NCI-H524 treated with DMSO at 0.1 percent for 48 hours (cell line): Measurements from ENCODE around the gene C19orf47.

ENCODE experiments used
- DNase-seq: peaks from one replicate; lab custom pipeline; 2025; lab: John Stamatoyannopoulos, UW

C19orf47 gene

DNA sequence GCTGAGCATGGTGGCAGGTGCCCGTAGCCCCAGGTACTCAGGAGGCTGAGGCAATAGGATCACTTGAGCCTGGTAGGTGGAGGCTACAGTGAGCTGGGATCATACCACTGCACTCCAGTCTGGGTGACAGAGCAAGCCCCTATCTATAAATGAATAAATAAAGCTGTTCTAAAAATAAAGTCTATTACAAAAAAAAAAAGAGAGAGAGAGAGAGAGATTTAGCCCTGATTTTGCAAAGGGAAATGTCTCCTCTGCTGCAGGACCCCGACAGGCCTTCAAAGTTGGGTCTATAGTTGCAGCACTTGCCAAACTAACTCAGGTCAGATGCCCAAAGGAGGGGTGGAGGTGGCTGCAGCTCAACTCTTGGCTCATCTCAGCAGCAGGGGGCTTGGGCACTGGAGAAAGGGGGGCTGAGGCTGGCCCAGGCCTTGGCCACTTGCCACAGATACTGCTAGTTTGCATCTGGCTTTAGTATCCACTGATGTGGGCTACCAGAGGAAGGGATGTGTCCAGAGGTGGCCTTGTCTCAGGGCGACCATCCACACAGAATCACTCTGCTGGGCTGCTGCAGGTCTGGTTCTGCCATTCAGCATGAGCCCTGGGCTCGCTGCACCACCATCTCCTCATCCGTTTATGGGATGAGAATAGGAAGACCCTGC lies 32.3 kb downstream of the C19orf47 start:
- no peak for DNase-seq

DNA sequence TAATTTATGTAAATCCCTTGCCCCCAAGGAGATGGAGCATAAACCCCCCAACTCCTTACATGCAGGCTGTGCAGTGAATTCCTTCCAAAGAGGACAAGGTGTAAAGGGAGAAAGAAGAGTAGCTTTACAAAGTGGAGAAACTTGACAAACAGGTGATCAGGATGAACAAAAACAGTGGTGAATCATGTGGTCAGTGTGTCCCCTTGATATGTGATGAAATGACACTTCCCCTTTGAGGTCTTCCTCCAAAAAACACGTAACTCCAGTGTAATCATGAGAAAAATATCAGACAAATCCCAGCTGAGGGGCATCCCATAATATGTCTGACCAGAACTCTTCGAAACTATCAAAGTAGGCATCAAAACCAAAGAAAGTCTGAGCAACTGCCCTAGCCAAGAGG lies 33.5 kb downstream of the C19orf47 start:
- no peak for DNase-seq

GRCh38 chr19:40313229-40313983 lies 34.8 kb downstream of the C19orf47 start:
- no peak for DNase-seq

DNA sequence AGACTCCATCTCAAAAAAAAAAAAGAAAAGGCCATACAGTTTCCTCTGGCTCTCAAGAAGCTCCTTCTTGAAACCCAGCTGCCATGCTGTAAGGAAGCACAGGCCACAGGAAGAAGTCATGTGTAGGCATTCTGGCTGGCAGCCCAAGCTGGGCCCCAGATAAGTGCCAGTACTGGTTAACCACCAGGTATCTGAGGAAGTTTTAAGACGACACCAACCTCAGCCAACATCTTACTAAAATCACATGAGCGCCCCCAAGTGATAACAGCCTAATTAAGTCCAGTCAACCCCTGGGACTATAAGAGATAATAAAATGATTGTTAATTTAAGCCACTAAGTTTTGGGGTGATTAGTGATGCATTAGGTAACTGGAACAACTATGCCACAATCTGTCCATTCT lies 35.7 kb downstream of the C19orf47 start:
- DNase-seq = no peak

- no peak for DNase-seq
Measured at GRCh38 chr19:40309666-40310065, 38.5 kb downstream of the C19orf47 start.

DNA sequence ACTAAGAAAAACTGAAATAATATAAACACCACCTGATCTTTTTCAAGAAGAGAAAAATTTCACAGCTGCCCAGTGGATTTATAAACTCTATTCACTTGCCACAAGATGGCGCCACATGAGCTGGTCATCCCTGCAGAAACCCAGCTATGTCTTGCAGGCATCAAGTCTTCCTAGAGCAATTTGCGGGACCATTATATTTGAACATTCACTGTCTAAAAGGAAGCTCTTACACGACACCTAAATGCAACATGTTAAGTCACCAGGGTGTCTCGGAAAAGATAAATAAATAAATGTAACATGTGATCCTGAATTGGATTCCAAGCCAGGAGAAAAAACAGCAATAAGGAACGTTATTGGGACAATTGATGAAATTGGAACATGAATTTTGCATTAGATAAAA lies 42.8 kb downstream of the C19orf47 start:
- DNase-seq = peak; percentile 25

GRCh38 chr19:40304306-40304705 lies 43.9 kb downstream of the C19orf47 start:
- DNase-seq = no peak

DNA sequence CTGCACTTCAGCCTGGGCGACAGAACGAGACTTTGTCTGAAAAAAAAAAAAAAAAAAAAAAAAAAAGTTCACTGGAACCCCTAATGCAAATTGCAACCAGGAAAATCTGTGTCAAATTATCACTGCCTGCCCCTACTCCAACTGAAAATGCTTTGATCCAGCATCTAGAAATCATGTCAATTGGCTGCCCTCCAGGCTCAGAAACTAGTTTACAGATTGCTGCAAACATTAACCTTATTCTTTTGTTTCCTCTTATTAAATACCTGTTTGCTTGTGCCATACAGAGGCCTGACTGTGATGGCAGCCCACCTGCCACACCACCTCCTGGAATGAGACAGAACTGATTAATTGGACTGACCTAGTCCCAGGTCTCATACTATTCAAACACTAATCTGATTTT lies 44.4 kb downstream of the C19orf47 start:
- DNase-seq = no peak

GRCh38 chr19:40302224-40303011 lies 45.8 kb downstream of the C19orf47 start:
- DNase-seq = no peak

- no peak for DNase-seq
Measured at GRCh38 chr19:40300668-40301067, 47.5 kb downstream of the C19orf47 start.

DNA sequence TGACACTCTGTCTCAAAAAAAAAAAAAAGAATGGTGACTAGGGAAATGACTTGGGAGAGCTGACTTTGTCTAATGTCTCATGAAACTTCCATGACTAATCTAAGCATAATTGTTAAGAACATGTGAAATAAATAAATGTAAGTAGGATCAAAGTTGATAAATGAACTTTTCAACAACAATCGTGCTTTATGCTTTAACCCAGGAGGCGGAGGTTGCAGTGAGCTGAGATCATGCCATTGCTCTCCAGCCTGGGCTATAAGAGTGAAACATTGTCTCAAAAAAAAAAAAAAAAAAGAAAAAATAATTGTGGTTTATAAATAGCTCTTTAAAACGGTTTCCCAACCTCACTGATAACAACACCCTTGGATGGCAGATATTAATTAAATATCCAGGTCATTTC lies 50.2 kb downstream of the C19orf47 start:
- no peak for DNase-seq

DNA sequence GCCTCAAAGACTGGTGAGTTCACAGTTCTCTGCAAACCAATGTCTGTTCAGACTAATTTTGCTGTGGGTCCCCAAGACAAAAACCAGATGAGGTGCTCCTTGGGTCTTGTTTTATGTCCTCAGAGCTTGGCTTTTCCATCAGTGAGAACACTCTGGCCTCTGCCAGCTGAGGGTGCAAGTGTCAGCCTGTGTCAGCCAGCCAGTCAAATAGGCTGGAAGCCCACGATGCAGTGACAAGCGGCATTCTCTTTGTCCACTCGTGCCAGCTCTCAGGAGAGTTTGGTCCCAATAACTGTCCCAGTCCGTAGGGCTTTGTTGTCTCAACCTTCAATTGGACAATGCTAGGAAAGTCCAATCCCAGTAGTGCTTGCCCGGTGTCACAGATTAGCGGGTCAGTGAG lies 53.6 kb downstream of the C19orf47 start:
- DNase-seq = no peak

- no peak for DNase-seq
Measured at GRCh38 chr19:40286971-40287421, 61.2 kb downstream of the C19orf47 start.

GRCh38 chr19:40286235-40286970 lies 61.8 kb downstream of the C19orf47 start:
- no peak for DNase-seq

GRCh38 chr19:40285353-40286234 lies 62.6 kb downstream of the C19orf47 start:
- DNase-seq = peak; percentile 100

GRCh38 chr19:40284501-40285352 lies 63.5 kb downstream of the C19orf47 start, which contains the start of gene AKT2:
AKT2 (minus strand) TSS chr19:40285345; CDS start chr19:40265267, 20,078 bp downstream.
- no peak for DNase-seq

- DNase-seq = no peak
Measured at GRCh38 chr19:40284251-40284500, 64.0 kb downstream of the C19orf47 start.

DNA sequence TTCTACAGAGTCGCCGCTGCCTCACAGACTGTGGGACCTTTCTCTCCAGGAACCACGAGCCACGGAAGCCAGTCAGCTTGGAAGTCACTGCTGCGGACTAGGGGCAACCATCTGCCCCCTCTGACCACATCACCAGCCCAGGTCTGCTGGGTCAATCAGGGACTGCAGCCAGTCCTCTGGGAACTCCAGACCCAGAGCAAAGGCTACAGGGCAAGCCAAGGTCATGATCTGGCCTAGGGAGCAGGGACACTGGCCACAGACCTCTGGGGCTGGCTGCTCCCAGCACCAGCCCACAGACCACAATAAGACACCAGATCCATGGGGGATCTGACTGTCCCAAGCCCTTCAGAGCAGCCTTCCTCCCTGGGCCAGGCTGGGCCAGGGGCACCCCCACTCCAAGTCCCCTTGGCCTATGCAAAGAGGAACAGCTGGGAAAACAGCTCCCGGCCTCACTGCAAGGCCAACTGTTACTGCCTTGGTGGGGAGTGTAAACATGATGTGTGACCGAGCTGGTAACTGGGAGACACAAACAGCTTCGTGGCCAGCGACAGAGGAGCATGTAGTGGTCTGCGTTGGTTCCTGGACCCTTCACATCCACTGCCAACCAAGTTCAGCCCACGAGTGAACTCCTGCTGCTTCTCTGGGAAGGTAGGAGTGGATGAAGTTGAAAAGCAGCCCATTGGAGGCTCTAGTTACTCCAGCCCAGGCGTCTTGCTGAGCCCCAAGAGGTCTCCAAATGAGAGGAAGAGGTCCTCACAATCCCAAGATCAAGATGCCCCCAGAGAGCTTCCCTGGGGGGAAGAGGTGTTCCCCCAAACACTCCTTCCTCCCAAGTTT lies 64.6 kb downstream of the C19orf47 start:
- DNase-seq = no peak

GRCh38 chr19:40282920-40283319 lies 65.3 kb downstream of the C19orf47 start:
- no peak for DNase-seq
